Mesenchymal stem cell (in vitro differentiated cells and primary cell): ENCODE measurements around the gene NR2F2.

ENCODE experiments used
- DNase-seq: peaks from one replicate; pipeline ENCODE4 v3.0.0-alpha.2; 2013
- H2AFZ ChIP-seq: one replicate; pipeline ENCODE4 v1.6.1; 2013; ENCODE audit warnings: low read depth, mild to moderate bottlenecking, control low read depth, inconsistent platforms, low read length, moderate library complexity
- H2AK5ac ChIP-seq: 2 replicates; pipeline ENCODE4 v1.6.1; 2013; ENCODE audit warnings: low read length, moderate library complexity, mild to moderate bottlenecking, inconsistent platforms; ENCODE audit not compliant: severe bottlenecking
- H2BK120ac ChIP-seq: one replicate; pipeline ENCODE4 v1.6.1; 2013; ENCODE audit warnings: low read depth, mild to moderate bottlenecking, inconsistent platforms, low read length, moderate library complexity
- H2BK12ac ChIP-seq, 2 experiments: one replicate each; pipeline ENCODE4 v1.6.1; 2013; ENCODE audit warnings: inconsistent platforms in 2 of 2, low read length in 2 of 2, mild to moderate bottlenecking in 2 of 2, moderate library complexity in 2 of 2, control low read depth in 1 of 2
- H2BK15ac ChIP-seq: one replicate; pipeline ENCODE4 v1.6.1; 2013; ENCODE audit warnings: mild to moderate bottlenecking, low read depth, inconsistent platforms; ENCODE audit not compliant: poor library complexity, severe bottlenecking
- H2BK5ac ChIP-seq: 2 replicates; pipeline ENCODE4 v1.6.1; 2013; ENCODE audit warnings: low read depth, mild to moderate bottlenecking, low read length, control low read depth, inconsistent platforms; ENCODE audit not compliant: poor library complexity, severe bottlenecking
- H3K14ac ChIP-seq, 2 experiments: one replicate each; pipeline ENCODE4 v1.6.1; 2013; ENCODE audit warnings: inconsistent platforms in 2 of 2, low read length in 2 of 2, control low read depth in 1 of 2, mild to moderate bottlenecking in 1 of 2, moderate library complexity in 1 of 2
- H3K18ac ChIP-seq, 2 experiments: one replicate each; pipeline ENCODE4 v1.6.1; 2013; ENCODE audit warnings: inconsistent platforms in 2 of 2, low read length in 2 of 2, control low read depth in 1 of 2, low read depth in 1 of 2, mild to moderate bottlenecking in 1 of 2
- H3K23ac ChIP-seq, 2 experiments: one replicate each; pipeline ENCODE4 v1.6.1; 2013; ENCODE audit warnings: inconsistent platforms in 2 of 2, low read length in 2 of 2, mild to moderate bottlenecking in 2 of 2, moderate library complexity in 2 of 2, control low read depth in 1 of 2
- H3K27ac ChIP-seq: 2 replicates; pipeline ENCODE4 v1.5.1; 2013; ENCODE audit warnings: mild to moderate bottlenecking, moderate library complexity, low read length, control low read depth, inconsistent platforms; ENCODE audit not compliant: poor library complexity, severe bottlenecking
- H3K27me3 ChIP-seq, 2 experiments: 2 replicates each; pipeline versions ENCODE4 v1.6.1 to v1.7.0; 2013; ENCODE audit warnings: low read length in 2 of 2, mild to moderate bottlenecking in 2 of 2, moderate library complexity in 2 of 2, control low read depth in 1 of 2, inconsistent platforms in 1 of 2; ENCODE audit not compliant: control insufficient read depth in 1 of 2, insufficient read depth in 1 of 2
- H3K36me3 ChIP-seq, 2 experiments: 2 replicates each; pipeline versions ENCODE4 v1.6.1 to v1.7.0; 2013; ENCODE audit warnings: low read length in 2 of 2, control low read depth in 1 of 2, inconsistent platforms in 1 of 2, low read depth in 1 of 2, mild to moderate bottlenecking in 1 of 2; ENCODE audit not compliant: insufficient read depth in 2 of 2, control insufficient read depth in 1 of 2
- H3K4ac ChIP-seq, 2 experiments: one replicate each; pipeline ENCODE4 v1.6.1; 2013; ENCODE audit warnings: inconsistent platforms in 2 of 2, low read length in 2 of 2, mild to moderate bottlenecking in 2 of 2, moderate library complexity in 2 of 2, control low read depth in 1 of 2, low read depth in 1 of 2
- H3K4me1 ChIP-seq: 2 replicates; pipeline ENCODE4 v1.6.1; 2013; ENCODE audit warnings: low read depth, low read length, control low read depth; ENCODE audit not compliant: control insufficient read depth, insufficient read depth
- H3K4me2 ChIP-seq: 2 replicates; pipeline ENCODE4 v1.6.1; 2013; ENCODE audit warnings: low read length, mild to moderate bottlenecking, inconsistent platforms; ENCODE audit not compliant: poor library complexity, severe bottlenecking
- H3K4me3 ChIP-seq, 2 experiments: 2 replicates each; pipeline versions ENCODE4 v1.5.1 to v1.7.0; 2013; ENCODE audit warnings: low read length in 2 of 2, mild to moderate bottlenecking in 2 of 2, control low read depth in 1 of 2, low read depth in 1 of 2; ENCODE audit not compliant: insufficient read depth in 1 of 2
- H3K79me1 ChIP-seq: replicated peaks from 2 replicates; pipeline ENCODE4 v1.6.1; 2013; ENCODE audit warnings: mild to moderate bottlenecking, control low read depth, low read length, inconsistent platforms; ENCODE audit not compliant: poor library complexity, severe bottlenecking
- H3K9ac ChIP-seq: 2 replicates; pipeline ENCODE4 v1.7.0; 2013; ENCODE audit warnings: mild to moderate bottlenecking, low read length, moderate library complexity
- H3K9me3 ChIP-seq: 2 replicates; pipeline ENCODE4 v1.7.0; 2013; ENCODE audit warnings: mild to moderate bottlenecking, low read length; ENCODE audit not compliant: control insufficient read depth
- H4K8ac ChIP-seq: one replicate; pipeline ENCODE4 v1.6.1; 2013; ENCODE audit warnings: inconsistent platforms, mild to moderate bottlenecking, low read length, moderate library complexity
- H4K91ac ChIP-seq: one replicate; pipeline ENCODE4 v1.6.1; 2013; ENCODE audit warnings: mild to moderate bottlenecking, low read length, inconsistent platforms
- WGBS: methylation state at CpG from one replicate; pipeline ENCODE4 v1.1.7; 2013; ENCODE audit warnings: mixed read lengths; 5-methylcytosine and 5-hydroxymethylcytosine counted together

Gene NR2F2

DNA sequence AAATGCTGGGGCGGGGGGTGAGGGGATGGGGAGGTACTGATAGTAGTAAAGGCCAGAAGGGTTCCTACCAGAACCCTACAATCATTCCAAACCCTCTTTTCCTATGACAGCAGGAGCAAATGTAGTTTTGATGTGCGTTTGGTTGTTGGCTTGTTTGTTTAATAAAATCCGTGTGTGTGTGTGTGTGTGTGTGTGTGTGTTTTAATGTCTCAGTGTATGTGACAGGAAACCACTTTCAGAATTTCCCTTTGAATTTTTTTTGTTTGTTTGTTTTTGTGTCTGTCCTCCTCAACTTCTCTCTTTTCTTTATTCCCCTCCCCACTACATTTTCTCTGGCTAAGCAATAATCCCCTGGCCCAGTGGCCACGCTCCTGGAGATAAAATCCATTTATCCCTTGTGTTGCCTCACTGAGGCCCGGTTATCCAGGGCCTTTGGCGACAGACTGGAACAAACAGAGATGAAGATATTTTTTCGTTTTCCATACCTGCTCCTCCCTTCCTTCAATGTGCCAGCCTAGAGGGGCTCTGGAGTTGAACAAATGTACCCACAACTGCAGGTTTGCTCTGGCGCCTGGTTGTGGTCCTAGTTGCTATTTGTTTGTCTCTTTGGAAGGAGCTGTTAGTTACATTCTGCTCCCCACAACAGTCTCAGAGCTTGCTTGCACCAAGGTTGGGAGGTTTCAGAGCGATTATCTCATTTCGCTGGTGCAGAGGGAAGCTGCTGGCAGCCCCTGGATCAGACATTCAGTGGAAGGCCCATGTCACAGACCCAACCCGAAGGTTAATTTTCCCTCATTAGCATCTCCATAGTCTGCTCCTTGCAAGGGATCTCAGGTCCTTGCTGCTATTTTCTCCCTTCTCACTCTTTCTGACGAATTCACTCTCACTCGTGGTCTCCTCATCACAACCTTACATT, 17.9 kb downstream of the NR2F2 start:
- Histone ChIP-seq H2AFZ (no peak overlapping the region), H3K4ac (no peak overlapping the region), H3K4me3 (no peak overlapping the region), H3K4me2 (peak overlapping the region; percentile 79), H3K4me1 (peaks cover 46% of the 10 kb centered on the region), H3K9ac (peak overlapping the region; percentile 96), H3K14ac (no peak overlapping the region), H4K91ac (peak overlapping the region; percentile 1), H3K23ac (no peak overlapping the region), H3K9me3 (no peaks in the 10 kb centered on the region), H2AK5ac (peak overlapping the region; percentile 38), H2BK120ac (peak overlapping the region; percentile 51), H2BK15ac (no peak overlapping the region), H2BK12ac (peak overlapping the region in 1 of 2 experiments; percentile 51), H4K8ac (no peak overlapping the region), H3K18ac (peak overlapping the region; percentile 84 to 86), H2BK5ac (no peak overlapping the region), H3K27ac (peak overlapping the region; percentile 70), H3K79me1 (no peaks in the 10 kb centered on the region), H3K27me3 (no peaks in the 10 kb centered on the region), H3K36me3 (peaks cover 33 to 38% of the 10 kb centered on the region in 2 experiments)
- peak; percentile 58 for DNase-seq
- 63% methylated on average over 10 of the region's 13 CpGs for WGBS

DNA sequence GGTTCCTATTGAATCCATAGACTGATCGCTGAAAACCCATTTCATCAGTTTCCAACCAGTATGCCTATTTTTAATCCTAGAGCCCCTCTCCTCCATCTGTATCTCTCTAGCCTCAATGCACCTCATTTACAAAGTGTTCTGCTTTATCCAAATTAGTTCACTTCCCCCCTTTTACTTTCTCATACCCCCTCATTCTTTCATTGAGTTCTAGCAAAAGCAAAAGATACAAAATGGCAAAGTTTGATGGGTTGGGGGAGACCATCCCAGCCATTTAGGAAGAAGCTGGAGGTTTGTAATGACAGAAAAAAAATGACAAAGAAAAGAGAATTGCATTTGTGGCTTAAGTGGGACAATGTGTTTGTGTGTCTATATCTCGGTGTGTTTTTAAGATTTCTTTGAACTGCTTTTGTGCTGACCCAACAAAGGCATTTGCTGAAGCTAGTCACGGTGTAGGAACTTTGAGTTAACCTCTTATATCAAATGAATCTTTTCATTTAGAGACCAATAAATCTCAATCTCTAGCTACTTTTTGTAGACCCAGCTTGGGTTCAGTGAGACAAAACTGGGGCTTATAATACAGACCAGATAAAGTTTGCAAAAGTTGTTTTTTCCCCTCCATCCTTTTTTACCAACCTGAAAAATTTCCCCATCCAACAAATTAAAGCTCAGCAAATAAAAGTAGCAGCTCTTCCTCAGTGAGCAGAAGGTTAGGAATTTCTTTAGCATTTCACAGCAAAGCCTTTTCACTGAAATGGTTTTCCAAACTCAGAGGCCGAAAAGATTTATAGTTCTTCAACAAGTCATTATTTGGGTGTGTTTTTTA, 18.7 kb downstream of the NR2F2 start:
- H3K36me3 ChIP-seq, result peaks cover 25 to 29% of the 10 kb centered on the region in 2 experiments
- H3K4me1 ChIP-seq, result peaks cover 41% of the 10 kb centered on the region
- H2BK5ac ChIP-seq, result no peak overlapping the region
- no peak overlapping the region for H3K23ac ChIP-seq
- peak overlapping the region; percentile 38 for H2AK5ac ChIP-seq
- no peaks in the 10 kb centered on the region for H3K9me3 ChIP-seq
- no peak overlapping the region for H4K91ac ChIP-seq
- 48% methylated on average over 3 of the region's 4 CpGs for WGBS
- H3K4me2 ChIP-seq, result no peak overlapping the region
- no peak overlapping the region for H3K4ac ChIP-seq
- H2AFZ ChIP-seq, result no peak overlapping the region
- no peak overlapping the region for H4K8ac ChIP-seq
- no peak overlapping the region for H3K14ac ChIP-seq
- H3K79me1 ChIP-seq, result no peaks in the 10 kb centered on the region
- H3K9ac ChIP-seq, result peak overlapping the region; percentile 73
- no peak overlapping the region for H2BK12ac ChIP-seq
- peak overlapping the region; percentile 81 to 84 for H3K18ac ChIP-seq
- no peak overlapping the region for H2BK15ac ChIP-seq
- H3K27me3 ChIP-seq, result no peaks in the 10 kb centered on the region
- H2BK120ac ChIP-seq, result no peak overlapping the region
- H3K4me3 ChIP-seq, result peak overlapping the region in 1 of 2 experiments; percentile 23
- peak overlapping the region; percentile 67 for H3K27ac ChIP-seq
- peak; percentile 29 for DNase-seq

DNA sequence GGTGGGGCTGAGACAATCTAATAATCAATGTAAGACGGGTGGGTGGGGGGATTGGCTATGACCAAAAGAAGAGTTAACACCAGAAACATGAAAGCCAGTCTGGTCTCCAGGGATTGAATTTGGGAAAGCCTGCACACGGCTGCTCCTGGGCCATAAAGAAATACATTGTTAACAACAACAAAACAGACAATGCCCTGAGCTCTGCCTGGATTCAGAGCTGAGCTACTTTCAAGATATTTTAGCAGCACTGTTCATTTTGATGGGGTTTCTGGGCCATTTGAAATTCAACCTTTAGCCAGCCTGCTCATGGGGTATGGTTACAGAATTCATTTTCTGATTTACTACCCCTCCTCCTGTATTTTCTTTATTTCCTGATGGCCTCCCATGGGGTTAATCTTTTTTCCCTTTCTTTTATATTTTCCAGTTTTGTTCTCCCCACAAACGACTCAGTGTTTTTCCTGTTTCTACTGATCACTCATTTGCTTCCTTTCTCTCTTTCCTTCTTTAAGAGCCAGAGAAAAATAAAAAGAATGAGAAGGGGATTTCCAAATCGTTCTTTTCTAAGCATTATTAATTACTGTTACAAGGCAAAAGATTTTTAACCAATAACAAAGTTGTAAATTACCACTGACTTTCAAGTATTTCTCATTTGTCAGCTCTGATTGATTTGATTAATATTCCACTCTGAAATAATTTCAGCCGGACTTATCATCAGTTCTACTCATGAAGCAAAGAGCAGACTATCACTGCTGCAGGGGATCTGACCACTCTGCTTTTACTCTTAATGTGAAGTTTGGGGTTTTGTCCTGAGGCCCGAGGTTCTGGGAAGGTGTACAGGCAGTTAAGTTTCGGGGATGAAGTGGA, 19.6 kb downstream of the NR2F2 start:
- Histone ChIP-seq H2BK5ac (no peak overlapping the region), H2AK5ac (no peak overlapping the region), H3K4me3 (no peak overlapping the region), H3K9ac (peak overlapping the region; percentile 73), H3K79me1 (no peaks in the 10 kb centered on the region), H4K91ac (no peak overlapping the region), H3K36me3 (peaks cover 18 to 24% of the 10 kb centered on the region in 2 experiments), H3K4ac (peak overlapping the region in 1 of 2 experiments; percentile 45), H3K23ac (no peak overlapping the region), H3K4me1 (peaks cover 37% of the 10 kb centered on the region), H3K27me3 (no peaks in the 10 kb centered on the region), H2BK120ac (no peak overlapping the region), H2AFZ (no peak overlapping the region), H3K14ac (no peak overlapping the region), H3K4me2 (peak overlapping the region; percentile 5), H2BK15ac (no peak overlapping the region), H2BK12ac (no peak overlapping the region), H4K8ac (peak overlapping the region; percentile 46), H3K27ac (peak overlapping the region; percentile 67), H3K18ac (peak overlapping the region in 1 of 2 experiments; percentile 75), H3K9me3 (no peaks in the 10 kb centered on the region)
- DNase-seq, result peak; percentile 29
- WGBS, result 31% methylated on average over 4 of the region's 7 CpGs
